Neuronal stem cell (in vitro differentiated cells): ENCODE data around the gene THAP10.
A peak's percentile ranks its signal among the peaks of the same experiment; 100 is the strongest.
"Not testable (repeated sequence)": the region's sequence is repeated elsewhere in the genome, so short reads cannot be mapped to it uniquely, and the experiment has no call there.

ENCODE experiments used
- DNase-seq: peaks from one replicate; pipeline ENCODE4 v3.0.0-alpha.2; 2013; ENCODE audit warnings: low spot score
- H2AFZ ChIP-seq: one replicate; pipeline ENCODE4 v1.6.1; 2013; ENCODE audit warnings: mild to moderate bottlenecking, low read length, inconsistent platforms
- H2AK5ac ChIP-seq: 2 replicates; pipeline ENCODE4 v1.6.1; 2013; ENCODE audit warnings: low read depth, mild to moderate bottlenecking, inconsistent platforms, low read length, moderate library complexity, mixed read lengths
- H2BK120ac ChIP-seq: 2 replicates; pipeline ENCODE4 v1.6.1; 2013; ENCODE audit warnings: low read depth, mild to moderate bottlenecking, inconsistent platforms, low read length, moderate library complexity, mixed read lengths
- H2BK12ac ChIP-seq: one replicate; pipeline ENCODE4 v1.6.1; 2013; ENCODE audit warnings: low read length, inconsistent platforms
- H2BK15ac ChIP-seq: 2 replicates; pipeline ENCODE4 v1.6.1; 2013; ENCODE audit warnings: mild to moderate bottlenecking, low read length, inconsistent platforms, mixed read lengths
- H2BK5ac ChIP-seq: one replicate; pipeline ENCODE4 v1.6.1; 2013; ENCODE audit warnings: inconsistent platforms, mild to moderate bottlenecking, low read length, moderate library complexity
- H3K14ac ChIP-seq: one replicate; pipeline ENCODE4 v1.6.1; 2013; ENCODE audit warnings: low read length, inconsistent platforms
- H3K18ac ChIP-seq: 2 replicates; pipeline ENCODE4 v1.6.1; 2013; ENCODE audit warnings: low read length, inconsistent platforms
- H3K23ac ChIP-seq: 2 replicates; pipeline ENCODE4 v1.6.1; 2013; ENCODE audit warnings: low read depth, mild to moderate bottlenecking, mixed read lengths, low read length, inconsistent platforms; ENCODE audit not compliant: poor library complexity
- H3K27ac ChIP-seq: replicated peaks from 3 replicates; pipeline ENCODE4 v1.5.1; 2013; ENCODE audit warnings: low read length, inconsistent platforms
- H3K27me3 ChIP-seq, 3 experiments: 2 replicates each; pipeline ENCODE4 v1.6.1; 2013; ENCODE audit warnings: low read length in 3 of 3, mild to moderate bottlenecking in 2 of 3, inconsistent platforms in 1 of 3, low read depth in 1 of 3, mixed read lengths in 1 of 3, moderate library complexity in 1 of 3; ENCODE audit not compliant: control insufficient read depth in 3 of 3, insufficient read depth in 3 of 3
- H3K36me3 ChIP-seq, 2 donors: replicated peaks in 1 of 2; 2 replicates each; pipeline ENCODE4 v1.6.1; 2013; ENCODE audit warnings: low read length in 2 of 2; ENCODE audit not compliant: control insufficient read depth in 2 of 2, insufficient read depth in 2 of 2
- H3K4ac ChIP-seq: 2 replicates; pipeline ENCODE4 v1.6.1; 2013; ENCODE audit warnings: inconsistent platforms, mild to moderate bottlenecking, low read length, moderate library complexity
- H3K4me1 ChIP-seq, 2 donors: 1 replicate in 1 of 2; 2 replicates in 1 of 2; pipeline ENCODE4 v1.6.1; 2013; ENCODE audit warnings: low read length in 2 of 2, low read depth in 1 of 2; ENCODE audit not compliant: control insufficient read depth in 2 of 2, insufficient read depth in 1 of 2
- H3K4me2 ChIP-seq: one replicate; pipeline ENCODE4 v1.6.1; 2013; ENCODE audit warnings: mild to moderate bottlenecking, low read length, inconsistent platforms; ENCODE audit not compliant: insufficient read depth, poor library complexity, severe bottlenecking
- H3K4me3 ChIP-seq, 2 donors: 2 replicates each; pipeline ENCODE4 v1.5.1; 2013; ENCODE audit warnings: low read length in 2 of 2, mild to moderate bottlenecking in 2 of 2, inconsistent platforms in 1 of 2, moderate library complexity in 1 of 2
- H3K79me1 ChIP-seq: one replicate; pipeline ENCODE4 v1.6.1; 2013; ENCODE audit warnings: low read depth, mild to moderate bottlenecking, inconsistent platforms, low read length, moderate library complexity
- H3K9ac ChIP-seq: one replicate; pipeline ENCODE4 v1.6.1; 2013; ENCODE audit warnings: mild to moderate bottlenecking, low read depth, low read length, inconsistent platforms; ENCODE audit not compliant: poor library complexity
- H3K9me3 ChIP-seq, 2 donors: replicated peaks in 1 of 2; 2 replicates each; pipeline versions ENCODE3 to v1.6.1; 2013; ENCODE audit warnings: low read length in 2 of 2, mild to moderate bottlenecking in 2 of 2, inconsistent platforms in 1 of 2, low read depth in 1 of 2, mixed read lengths in 1 of 2, moderate library complexity in 1 of 2; ENCODE audit not compliant: control insufficient read depth in 2 of 2, insufficient read depth in 1 of 2
- H4K8ac ChIP-seq: one replicate; pipeline ENCODE4 v1.6.1; 2013; ENCODE audit warnings: low read depth, mild to moderate bottlenecking, inconsistent platforms, low read length, moderate library complexity
- H4K91ac ChIP-seq: one replicate; pipeline ENCODE4 v1.6.1; 2013; ENCODE audit warnings: low read length, low read depth, mild to moderate bottlenecking, inconsistent platforms; ENCODE audit not compliant: poor library complexity
- WGBS, 2 donors: extraction: QIAGEN DNeasy Blood & Tissue Kit; methylation state at CpG; one replicate each; pipeline ENCODE4 v1.1.7; 2013; ENCODE audit warnings: missing lambda C conversion rate in 2 of 2, mixed read lengths in 1 of 2; ENCODE audit not compliant: insufficient read length in 2 of 2, insufficient replicate concordance in 1 of 2; ENCODE audit errors: extremely low coverage in 2 of 2; 5-methylcytosine and 5-hydroxymethylcytosine counted together

THAP10 gene

DNA sequence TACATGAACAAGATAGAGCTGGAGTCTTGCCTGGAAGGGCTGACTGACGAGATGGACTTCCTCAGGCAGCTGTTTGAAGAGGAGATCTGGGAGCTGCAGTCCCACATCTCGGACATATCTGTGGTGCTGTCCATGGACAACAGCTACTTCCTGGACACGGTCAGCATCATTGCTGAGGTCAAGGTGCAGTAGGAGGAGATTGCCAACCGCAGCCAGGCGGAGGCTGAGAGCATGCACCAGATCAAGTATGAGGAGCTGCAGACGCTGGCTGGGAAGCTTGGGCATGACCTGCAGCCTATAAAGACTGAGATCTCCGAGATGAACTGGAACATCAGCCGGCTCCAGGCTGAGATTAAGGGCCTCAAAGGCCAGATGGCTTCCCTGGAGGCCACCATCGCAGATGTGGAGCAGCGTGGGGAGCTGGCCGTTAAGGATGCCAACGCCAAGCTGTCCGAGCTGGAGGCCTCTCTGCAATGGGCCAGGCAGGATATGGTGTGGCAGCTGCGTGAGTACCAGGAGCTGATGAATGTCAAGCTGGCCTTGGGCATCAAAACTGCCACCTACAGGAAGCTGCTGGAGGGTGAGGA lies 32.8 kb downstream of the THAP10 start:
- Histone ChIP-seq H3K27ac (no peak overlapping the region), H3K4ac (no peak overlapping the region), H3K9me3 (no peaks in the 10 kb centered on the region), H4K8ac (no peak overlapping the region), H2BK12ac (no peak overlapping the region), H3K27me3 (peaks cover 0 to 19% (median 0%) of the 10 kb centered on the region in 3 experiments), H3K4me3 (peak overlapping the region in 1 of 2 donors; percentile 53), H3K14ac (no peak overlapping the region), H3K23ac (no peak overlapping the region), H2BK5ac (no peak overlapping the region), H3K4me2 (no peak overlapping the region), H4K91ac (no peak overlapping the region), H3K79me1 (no peaks in the 10 kb centered on the region), H3K18ac (no peak overlapping the region), H2BK120ac (no peak overlapping the region), H2AFZ (no peak overlapping the region), H3K9ac (no peak overlapping the region), H2AK5ac (no peak overlapping the region), H2BK15ac (no peak overlapping the region), H3K36me3 (no peaks in the 10 kb centered on the region), H3K4me1 (peaks cover 0 to under 1% of the 10 kb centered on the region in 2 donors)
- WGBS, 2 donors: no CpG with 5 or more reads among the region's 14 CpGs
- DNase-seq: no peak

DNA sequence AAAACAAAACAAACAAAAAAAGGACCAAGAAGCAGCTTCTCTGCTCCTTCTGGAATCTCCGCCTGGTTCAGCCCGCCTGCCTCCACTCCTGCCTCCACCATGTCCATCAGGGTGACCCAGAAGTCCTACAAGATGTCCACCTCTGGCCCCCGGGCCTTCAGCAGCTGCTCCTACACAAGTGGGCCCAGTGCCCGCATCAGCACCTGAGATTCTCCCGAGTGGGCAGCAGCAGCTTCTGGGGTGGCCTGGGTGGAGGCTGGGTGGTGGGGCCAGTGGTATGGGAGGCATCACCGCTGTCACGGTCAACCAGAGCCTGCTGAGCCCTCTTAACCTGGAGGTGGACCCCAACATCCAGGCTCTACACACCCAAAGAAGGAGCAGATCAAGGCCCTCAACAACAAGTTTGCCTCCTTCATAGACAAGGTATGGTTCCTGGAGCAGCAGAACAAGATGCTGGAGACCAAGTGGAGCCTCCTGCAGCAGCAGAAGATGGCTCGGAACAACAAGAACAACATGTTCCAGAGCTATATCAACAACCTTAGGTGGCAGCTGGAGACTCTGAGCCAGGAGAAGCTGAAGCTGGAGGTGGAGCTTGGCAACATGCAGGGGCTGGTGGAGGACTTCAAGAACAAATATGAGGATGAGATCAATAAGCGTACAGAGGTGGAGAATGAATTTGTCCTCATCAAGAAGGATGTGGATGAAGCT lies 33.5 kb downstream of the THAP10 start:
- H4K8ac ChIP-seq, H4K91ac ChIP-seq, H3K4me1 ChIP-seq, DNase-seq, H2BK120ac ChIP-seq, H3K4ac ChIP-seq, H3K4me3 ChIP-seq, H3K36me3 ChIP-seq, H3K23ac ChIP-seq, H3K27ac ChIP-seq, H3K14ac ChIP-seq, H3K9me3 ChIP-seq, H3K79me1 ChIP-seq, H2AK5ac ChIP-seq, H2AFZ ChIP-seq, H2BK5ac ChIP-seq, H3K18ac ChIP-seq, H3K4me2 ChIP-seq, H2BK15ac ChIP-seq, H3K9ac ChIP-seq, H2BK12ac ChIP-seq: not testable (repeated sequence)
- peaks cover 0 to 19% (median 0%) of the 10 kb centered on the region in 3 experiments for H3K27me3 ChIP-seq
- no CpG with 5 or more reads among the region's 9 CpGs for WGBS, 2 donors

DNA sequence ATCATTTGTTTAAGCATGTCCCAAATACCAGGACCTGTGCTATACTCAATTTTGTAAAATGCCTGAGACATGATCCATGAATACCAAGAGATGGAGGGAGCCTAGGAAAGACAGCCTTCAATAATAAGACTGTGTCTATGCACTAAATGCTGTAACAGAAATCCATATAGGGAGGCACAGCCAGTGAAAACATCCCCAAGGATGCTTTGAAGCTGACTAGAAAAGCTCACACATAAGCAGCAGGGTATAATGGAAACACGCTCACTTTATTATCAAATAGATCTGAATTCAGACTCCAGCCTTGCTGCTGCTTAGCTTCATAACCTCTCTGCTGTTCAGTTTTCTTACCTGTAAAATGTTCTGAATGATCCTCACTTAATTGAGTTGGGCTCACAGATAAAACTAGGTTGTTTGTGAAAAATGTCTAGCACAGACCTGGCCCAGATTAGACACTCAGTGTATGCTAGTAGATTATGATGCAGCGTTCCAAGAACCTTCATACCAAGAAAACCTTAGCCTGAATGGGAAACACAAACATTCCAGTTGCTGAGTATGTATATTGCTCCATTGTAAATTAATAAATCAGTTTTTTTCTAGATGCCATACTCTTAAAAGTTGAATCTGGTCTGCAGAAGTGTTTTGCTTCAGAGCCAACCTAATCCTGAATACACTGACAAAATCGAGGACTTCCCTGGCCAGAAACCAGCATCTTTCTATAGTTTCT lies 34.5 kb downstream of the THAP10 start:
- Histone ChIP-seq H3K23ac (no peak overlapping the region), H3K4me2 (no peak overlapping the region), H2BK5ac (no peak overlapping the region), H3K27me3 (peaks cover 0 to 19% (median 0%) of the 10 kb centered on the region in 3 experiments), H3K9me3 (no peaks in the 10 kb centered on the region), H2AFZ (no peak overlapping the region), H2AK5ac (no peak overlapping the region), H2BK15ac (no peak overlapping the region), H3K14ac (no peak overlapping the region), H2BK120ac (no peak overlapping the region), H2BK12ac (no peak overlapping the region), H4K8ac (no peak overlapping the region), H3K79me1 (no peaks in the 10 kb centered on the region), H3K4ac (no peak overlapping the region), H3K36me3 (no peaks in the 10 kb centered on the region), H3K4me1 (peaks cover 0 to 2% of the 10 kb centered on the region in 2 donors), H3K9ac (no peak overlapping the region), H3K27ac (no peak overlapping the region), H3K4me3 (no peak overlapping the region), H4K91ac (no peak overlapping the region), H3K18ac (no peak overlapping the region)
- no peak for DNase-seq
- WGBS, 2 donors: no CpG with 5 or more reads among the region's 3 CpGs
